GM19372 (cell line): Measurements from ENCODE around the gene BLM.

Experiments
- ATAC-seq: cut with Tn5 transposase; IDR thresholded peaks from one replicate; pipeline ENCODE4 v1.9.1; 2021; ENCODE audit warnings: mild to moderate bottlenecking, low read depth, moderate library complexity; ENCODE audit not compliant: unreplicated experiment

Gene BLM

GRCh38 chr15:90691369-90691768 lies 25.8 kb upstream of the BLM start:
- ATAC-seq: no peak

- ATAC-seq: no peak
Measured at GRCh38 chr15:90691982-90692773, 25.0 kb upstream of the BLM start.

GRCh38 chr15:90694987-90695386 lies 22.2 kb upstream of the BLM start:
- ATAC-seq: no peak

- no peak for ATAC-seq
Measured at GRCh38 chr15:90697175-90697574, 20.0 kb upstream of the BLM start.

GRCh38 chr15:90698629-90699028 lies 18.5 kb upstream of the BLM start:
- ATAC-seq: no peak

- ATAC-seq: no peak
Measured at GRCh38 chr15:90701048-90701447, 16.1 kb upstream of the BLM start.

GRCh38 chr15:90701880-90702630 lies 15.1 kb upstream of the BLM start:
- no peak for ATAC-seq

GRCh38 chr15:90703455-90703854 lies 13.7 kb upstream of the BLM start:
- no peak for ATAC-seq

GRCh38 chr15:90705212-90705611 lies 11.9 kb upstream of the BLM start:
- ATAC-seq: no peak

GRCh38 chr15:90706394-90707327 lies 10.5 kb upstream of the BLM start:
- no peak for ATAC-seq

GRCh38 chr15:90707489-90707888 lies 9.7 kb upstream of the BLM start:
- ATAC-seq: no peak

GRCh38 chr15:90708516-90708915 lies 8.6 kb upstream of the BLM start:
- no peak for ATAC-seq

GRCh38 chr15:90709278-90709677 lies 7.9 kb upstream of the BLM start:
- ATAC-seq: no peak

GRCh38 chr15:90710436-90711027 lies 6.6 kb upstream of the BLM start:
- ATAC-seq: no peak

- no peak for ATAC-seq
Measured at GRCh38 chr15:90711418-90711824, 5.7 kb upstream of the BLM start.

- ATAC-seq: no peak
Measured at GRCh38 chr15:90711842-90712241, 5.3 kb upstream of the BLM start.

- ATAC-seq: no peak
Measured at GRCh38 chr15:90713081-90713480, 4.1 kb upstream of the BLM start.

- ATAC-seq: no peak
Measured at GRCh38 chr15:90716317-90716975, 700 bp upstream of the BLM start.

- no peak for ATAC-seq
Measured at GRCh38 chr15:90718232-90718631, 1.1 kb downstream of the BLM start.

- ATAC-seq: no peak
Measured at GRCh38 chr15:90720131-90720530, 3.0 kb downstream of the BLM start.
